Activated CD8-positive, alpha-beta T cell treated with anti-CD3 and anti-CD28 coated beads for 36 hours (primary cell): ENCODE data around the gene EHBP1. TPM values are rescaled to one million over a fixed set of nuclear protein-coding genes. Genes with fewer than 3 reads are reported as not detected.

Experiments used
- ATAC-seq: fragments of 200-7000 bp; cut with Tn5 transposase; one replicate; pipeline ENCODE4 v1.10.0; 2021; ENCODE audit warnings: mild to moderate bottlenecking, moderate library complexity
- CTCF ChIA-PET: fragments of 350-600 bp; sonication (Branson Sonifier 250); formaldehyde crosslinking; loops from one replicate; lab custom pipeline; 2021; ENCODE audit warnings: antibody characterized with exemption; lab: Charles Lee
- POLR2A ChIA-PET: fragments of 350-600 bp; sonication (Branson Sonifier 250); formaldehyde crosslinking; loops from one replicate; lab custom pipeline; 2021; ENCODE audit warnings: antibody characterized with exemption; lab: Charles Lee
- DNase-seq: peaks from one replicate; pipeline ENCODE4 v3.0.0-alpha.2; 2020
- H3K27ac Mint-ChIP-seq: one replicate; pipeline ENCODE4 v1.8.0; 2021; ENCODE audit warnings: mild to moderate bottlenecking, mixed read lengths
- H3K27me3 Mint-ChIP-seq: one replicate; pipeline ENCODE4 v1.8.0; 2021; ENCODE audit warnings: mixed read lengths
- H3K36me3 Mint-ChIP-seq: one replicate; pipeline ENCODE4 v1.8.0; 2021; ENCODE audit warnings: low read depth, mixed read lengths
- H3K4me1 Mint-ChIP-seq: one replicate; pipeline ENCODE4 v1.8.0; 2021; ENCODE audit warnings: low read depth, mixed read lengths
- H3K4me3 Mint-ChIP-seq: one replicate; pipeline ENCODE4 v1.8.0; 2021; ENCODE audit warnings: mild to moderate bottlenecking, moderate library complexity, mixed read lengths
- H3K9me3 Mint-ChIP-seq: one replicate; pipeline ENCODE4 v1.8.0; 2021; ENCODE audit warnings: mixed read lengths
- intact Hi-C: fragments of 100-400 bp; cut with micrococcal nuclease; formaldehyde crosslinking; loops from one replicate; pipeline ENCODE4 v1.10.0; 2022
- total RNA-seq, 2 experiments: library from RNA; stranded (reverse); gene quantifications; one replicate each; pipeline ENCODE4 v1.2.3, GENCODE V29; 2021
- TF ChIP-seq, protein P1 (sequence below): fragments of 200-600 bp; IDR thresholded peaks from one replicate; pipeline ENCODE4 v1.8.0; 2022; ENCODE audit warnings: antibody characterized with exemption, mild to moderate bottlenecking

The EHBP1 gene
- total RNA-seq, 2 experiments from 2014 or later = 24.1 to 24.3 TPM

DNA sequence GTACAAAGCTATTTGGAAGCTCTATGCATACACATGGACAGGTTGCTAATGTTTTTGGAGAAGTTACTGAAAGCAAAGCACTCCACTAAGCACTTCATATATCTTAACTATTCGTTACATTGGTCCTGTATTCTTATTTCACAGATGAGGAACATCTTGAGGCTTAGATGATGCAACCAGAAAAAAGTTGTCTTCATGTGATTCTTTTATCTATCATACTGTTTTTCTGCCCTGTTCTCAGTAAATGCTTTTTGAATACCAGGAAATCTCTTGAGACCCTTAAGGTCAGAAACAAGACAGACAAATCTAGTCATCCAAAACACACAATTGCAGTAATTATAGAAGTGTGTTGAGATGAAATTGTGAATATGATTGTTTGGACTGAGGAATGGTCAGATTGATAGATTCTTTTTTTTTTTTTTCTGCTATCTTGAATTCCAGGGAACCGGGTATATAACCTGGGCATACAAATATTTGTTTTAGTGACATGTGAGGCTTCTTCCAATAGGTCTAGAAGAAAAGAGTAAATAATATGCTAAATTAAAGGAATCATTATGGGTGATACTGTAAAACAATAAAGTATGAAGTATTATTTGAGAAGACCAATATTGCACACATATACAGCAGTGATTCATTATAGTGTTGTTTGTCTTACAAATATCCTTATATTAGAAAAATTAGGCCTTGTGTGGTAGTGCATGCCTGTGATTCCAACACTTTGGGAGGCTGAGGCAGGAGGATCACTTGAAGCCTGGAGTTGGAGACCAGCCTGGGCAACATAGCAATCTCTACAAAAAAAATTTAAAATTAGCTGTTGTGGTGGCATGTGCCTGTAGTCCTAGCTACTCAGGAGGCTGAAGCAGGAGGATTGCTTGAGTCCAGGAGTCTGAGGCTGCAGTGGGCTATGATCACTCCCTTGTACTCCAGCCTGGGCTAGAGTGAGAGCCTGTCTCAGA is 33.7 kb downstream of the EHBP1 start:
- no peak overlapping the region for H3K4me3 Mint-ChIP-seq
- DNase-seq (no peak), ATAC-seq (peak; percentile 42)
- H3K27ac Mint-ChIP-seq = peak overlapping the region; percentile 80
- intact Hi-C loops = no loop called here
- no peaks in the 10 kb centered on the region for H3K36me3 Mint-ChIP-seq
- ChIA-PET POLR2A (no interaction called here), CTCF (no interaction called here)
- H3K27me3 Mint-ChIP-seq = no peaks in the 10 kb centered on the region
- no peaks in the 10 kb centered on the region for H3K9me3 Mint-ChIP-seq
- peaks cover 27% of the 10 kb centered on the region for H3K4me1 Mint-ChIP-seq
- TF ChIP-seq, protein P1, sequence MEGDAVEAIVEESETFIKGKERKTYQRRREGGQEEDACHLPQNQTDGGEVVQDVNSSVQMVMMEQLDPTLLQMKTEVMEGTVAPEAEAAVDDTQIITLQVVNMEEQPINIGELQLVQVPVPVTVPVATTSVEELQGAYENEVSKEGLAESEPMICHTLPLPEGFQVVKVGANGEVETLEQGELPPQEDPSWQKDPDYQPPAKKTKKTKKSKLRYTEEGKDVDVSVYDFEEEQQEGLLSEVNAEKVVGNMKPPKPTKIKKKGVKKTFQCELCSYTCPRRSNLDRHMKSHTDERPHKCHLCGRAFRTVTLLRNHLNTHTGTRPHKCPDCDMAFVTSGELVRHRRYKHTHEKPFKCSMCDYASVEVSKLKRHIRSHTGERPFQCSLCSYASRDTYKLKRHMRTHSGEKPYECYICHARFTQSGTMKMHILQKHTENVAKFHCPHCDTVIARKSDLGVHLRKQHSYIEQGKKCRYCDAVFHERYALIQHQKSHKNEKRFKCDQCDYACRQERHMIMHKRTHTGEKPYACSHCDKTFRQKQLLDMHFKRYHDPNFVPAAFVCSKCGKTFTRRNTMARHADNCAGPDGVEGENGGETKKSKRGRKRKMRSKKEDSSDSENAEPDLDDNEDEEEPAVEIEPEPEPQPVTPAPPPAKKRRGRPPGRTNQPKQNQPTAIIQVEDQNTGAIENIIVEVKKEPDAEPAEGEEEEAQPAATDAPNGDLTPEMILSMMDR = no peak

DNA sequence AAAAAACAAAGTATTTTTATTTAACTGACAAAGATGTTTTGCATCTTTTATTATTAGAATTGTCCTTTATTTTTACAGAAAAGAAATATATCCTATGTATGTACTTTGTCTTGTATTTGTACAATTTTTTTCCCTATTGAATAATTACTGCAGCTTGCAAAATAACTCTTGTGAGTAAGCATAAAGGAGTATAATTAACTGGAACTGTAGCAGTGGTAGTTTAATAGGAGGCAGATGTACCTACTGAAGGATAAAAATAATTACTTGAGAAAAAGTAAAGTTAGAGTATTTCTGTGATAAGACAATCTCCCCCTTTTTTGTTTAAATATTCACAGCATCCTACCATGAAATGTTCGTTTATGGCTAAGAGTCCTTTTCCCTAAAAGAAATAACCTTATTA is 34.7 kb downstream of the EHBP1 start:
- DNase-seq (no peak), ATAC-seq (no peak)
- intact Hi-C loops = no loop called here
- TF ChIP-seq, protein P1 = no peak
- no peaks in the 10 kb centered on the region for H3K36me3 Mint-ChIP-seq
- no peaks in the 10 kb centered on the region for H3K27me3 Mint-ChIP-seq
- H3K4me1 Mint-ChIP-seq = peaks cover 27% of the 10 kb centered on the region
- no peak overlapping the region for H3K27ac Mint-ChIP-seq
- no peaks in the 10 kb centered on the region for H3K9me3 Mint-ChIP-seq
- POLR2A ChIA-PET = no interaction called here
- no peak overlapping the region for H3K4me3 Mint-ChIP-seq
- CTCF ChIA-PET = no interaction called here

DNA sequence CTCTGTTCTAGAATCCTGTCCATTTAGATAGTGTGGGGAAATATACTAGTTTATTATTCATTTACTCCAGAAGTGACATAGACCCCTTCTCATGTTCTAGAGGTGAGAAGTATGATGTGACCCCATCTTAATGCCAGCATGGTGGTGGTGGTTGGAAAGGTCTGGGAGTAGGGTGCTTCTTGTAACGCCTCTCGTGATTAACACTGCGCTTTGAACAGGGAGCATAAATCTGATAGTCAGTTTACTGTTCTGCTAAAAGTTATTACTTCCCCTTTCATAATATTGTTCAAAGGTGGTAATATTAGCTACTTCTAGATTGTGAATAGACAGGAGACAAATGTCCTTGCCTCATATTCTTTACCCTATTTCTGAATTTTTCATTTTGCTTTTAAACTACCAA is 35.6 kb downstream of the EHBP1 start:
- CTCF ChIA-PET = no interaction called here

DNA sequence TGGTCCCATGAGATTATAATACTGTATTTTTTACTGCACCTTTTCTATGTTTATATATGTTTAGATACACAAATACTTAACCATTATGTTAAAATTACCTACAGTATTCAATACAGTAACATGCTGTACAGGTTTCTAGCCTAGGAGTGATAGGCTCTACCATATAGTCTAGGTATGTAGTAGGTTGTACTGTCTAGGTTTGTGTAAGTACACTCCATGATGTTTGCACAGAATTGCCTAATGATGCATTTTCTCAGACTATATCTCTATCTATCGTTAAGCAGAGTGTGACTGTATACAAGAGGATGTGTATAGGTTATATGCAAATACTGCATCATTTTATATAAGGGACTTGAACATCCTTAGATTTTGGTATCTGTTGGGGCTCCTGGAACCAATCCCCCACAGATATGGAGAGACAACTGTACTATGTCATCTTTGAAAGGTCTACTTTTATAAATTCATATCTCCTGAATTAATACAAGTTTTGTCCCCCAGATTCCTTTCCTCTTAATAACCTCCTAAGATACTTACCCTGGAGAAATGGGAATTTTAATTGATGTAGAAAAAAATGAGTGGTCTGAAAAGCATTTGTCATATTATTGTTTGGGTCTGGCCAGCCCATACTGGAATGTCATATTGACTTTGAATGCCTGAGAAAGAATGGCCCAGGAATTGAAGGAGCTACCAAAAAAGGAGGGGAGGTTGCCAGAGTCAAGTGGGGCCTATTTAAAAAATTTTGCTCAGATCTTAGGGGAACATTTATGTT is 36.6 kb downstream of the EHBP1 start:
- H3K27me3 Mint-ChIP-seq = no peaks in the 10 kb centered on the region
- H3K27ac Mint-ChIP-seq = no peak overlapping the region
- no peak overlapping the region for H3K4me3 Mint-ChIP-seq
- no peak for ATAC-seq
- POLR2A ChIA-PET = no interaction called here
- intact Hi-C loops = no loop called here
- no peaks in the 10 kb centered on the region for H3K9me3 Mint-ChIP-seq
- CTCF ChIA-PET = no interaction called here
- no peaks in the 10 kb centered on the region for H3K36me3 Mint-ChIP-seq
- TF ChIP-seq, protein P1 = no peak
- no peak for DNase-seq
- peaks cover 26% of the 10 kb centered on the region for H3K4me1 Mint-ChIP-seq

More for the DNA sequence above, 35.6 kb downstream of the EHBP1 start:
- H3K4me3 Mint-ChIP-seq = no peak overlapping the region
- H3K36me3 Mint-ChIP-seq = no peaks in the 10 kb centered on the region
- H3K27ac Mint-ChIP-seq = no peak overlapping the region
- intact Hi-C loops = no loop called here
- H3K4me1 Mint-ChIP-seq = peaks cover 26% of the 10 kb centered on the region
- H3K27me3 Mint-ChIP-seq = no peaks in the 10 kb centered on the region
- no peaks in the 10 kb centered on the region for H3K9me3 Mint-ChIP-seq
- no peak for DNase-seq
- TF ChIP-seq, protein P1 = no peak
- POLR2A ChIA-PET = no interaction called here
- ATAC-seq = no peak

DNA sequence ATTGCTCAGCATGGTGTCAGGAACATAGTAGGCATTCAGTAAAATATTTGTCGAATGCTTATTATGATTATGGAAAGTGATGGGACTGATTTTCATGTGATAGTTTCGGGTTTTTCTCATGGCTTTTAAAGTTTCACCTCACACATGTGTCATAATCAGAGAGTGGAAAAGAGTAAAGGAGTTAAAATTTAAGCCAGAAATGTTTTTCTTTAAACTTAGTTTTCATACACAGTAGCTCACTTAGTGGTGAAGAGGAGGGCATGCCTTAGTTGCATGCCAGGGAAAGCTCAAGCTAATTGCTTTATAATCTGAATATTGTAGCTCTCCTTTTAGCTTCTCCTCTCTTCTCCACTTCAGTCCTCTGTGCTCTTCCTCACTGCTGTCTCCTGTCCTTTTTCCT is 38.0 kb downstream of the EHBP1 start:
- intact Hi-C loops = no loop called here
- no peak overlapping the region for H3K4me3 Mint-ChIP-seq
- peaks cover 17% of the 10 kb centered on the region for H3K4me1 Mint-ChIP-seq
- TF ChIP-seq, protein P1 = no peak
- ATAC-seq (no peak), DNase-seq (no peak)
- H3K9me3 Mint-ChIP-seq = no peaks in the 10 kb centered on the region
- POLR2A ChIA-PET = no interaction called here
- H3K27ac Mint-ChIP-seq = no peak overlapping the region
- CTCF ChIA-PET = no interaction called here
- no peaks in the 10 kb centered on the region for H3K27me3 Mint-ChIP-seq
- peaks cover 2% of the 10 kb centered on the region for H3K36me3 Mint-ChIP-seq
